Ectodermal cell (in vitro differentiated cells): ENCODE measurements around the gene SLC16A12.

Experiments used
- H3K27ac ChIP-seq: 2 replicates; pipeline ENCODE4 v1.7.0; 2013; ENCODE audit warnings: mild to moderate bottlenecking, low read depth, low read length; ENCODE audit not compliant: insufficient read depth, poor library complexity, severe bottlenecking
- H3K27me3 ChIP-seq: 2 replicates; pipeline ENCODE4 v1.7.0; 2013; ENCODE audit warnings: mild to moderate bottlenecking, low read length; ENCODE audit not compliant: insufficient read depth, control insufficient read depth, poor library complexity, severe bottlenecking
- H3K36me3 ChIP-seq: one replicate; pipeline ENCODE4 v1.7.0; 2013; ENCODE audit warnings: low read length; ENCODE audit not compliant: control insufficient read depth, insufficient read depth
- H3K4me1 ChIP-seq: one replicate; pipeline ENCODE4 v1.7.0; 2013; ENCODE audit warnings: low read length; ENCODE audit not compliant: control insufficient read depth, insufficient read depth
- H3K4me3 ChIP-seq: 2 replicates; pipeline ENCODE4 v1.7.0; 2013; ENCODE audit warnings: low read depth, low read length, control low read depth; ENCODE audit not compliant: insufficient read depth
- H3K9me3 ChIP-seq: 2 replicates; pipeline ENCODE4 v1.7.0; 2013; ENCODE audit warnings: mild to moderate bottlenecking, low read length, moderate library complexity; ENCODE audit not compliant: control insufficient read depth
- WGBS, 2 experiments: methylation state at CpG; one replicate each; pipeline ENCODE4 v1.1.7; 2013; ENCODE audit warnings: missing lambda C conversion rate in 2 of 2; 5-methylcytosine and 5-hydroxymethylcytosine counted together

SLC16A12 gene

DNA sequence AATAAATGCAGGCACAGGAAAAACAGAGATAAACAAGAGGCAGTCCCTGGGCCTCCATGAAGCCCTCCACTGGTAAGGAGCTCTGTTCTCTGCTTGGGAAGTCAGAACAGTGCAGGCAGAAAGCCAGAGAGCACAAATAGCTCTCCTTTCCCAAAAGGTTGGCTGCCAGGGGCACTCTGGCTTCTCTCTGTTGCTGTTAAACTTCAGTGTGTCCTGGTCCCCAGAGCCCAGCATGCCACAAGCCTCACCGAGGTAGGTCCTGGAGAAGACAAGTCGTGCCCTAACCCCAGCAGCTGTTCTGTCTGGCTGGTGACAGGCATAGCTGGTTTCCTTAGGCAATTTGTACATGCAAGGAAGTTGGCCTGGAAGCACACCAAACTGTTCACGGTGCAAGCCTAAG, 17.3 kb downstream of the SLC16A12 start:
- no peaks in the 10 kb centered on the region for H3K9me3 ChIP-seq
- 90 to 91% methylated on average over 3 of the region's 3 CpGs for WGBS, 2 experiments
- H3K4me3 ChIP-seq = no peak overlapping the region
- no peaks in the 10 kb centered on the region for H3K36me3 ChIP-seq
- no peaks in the 10 kb centered on the region for H3K4me1 ChIP-seq
- no peaks in the 10 kb centered on the region for H3K27me3 ChIP-seq
- no peak overlapping the region for H3K27ac ChIP-seq

DNA sequence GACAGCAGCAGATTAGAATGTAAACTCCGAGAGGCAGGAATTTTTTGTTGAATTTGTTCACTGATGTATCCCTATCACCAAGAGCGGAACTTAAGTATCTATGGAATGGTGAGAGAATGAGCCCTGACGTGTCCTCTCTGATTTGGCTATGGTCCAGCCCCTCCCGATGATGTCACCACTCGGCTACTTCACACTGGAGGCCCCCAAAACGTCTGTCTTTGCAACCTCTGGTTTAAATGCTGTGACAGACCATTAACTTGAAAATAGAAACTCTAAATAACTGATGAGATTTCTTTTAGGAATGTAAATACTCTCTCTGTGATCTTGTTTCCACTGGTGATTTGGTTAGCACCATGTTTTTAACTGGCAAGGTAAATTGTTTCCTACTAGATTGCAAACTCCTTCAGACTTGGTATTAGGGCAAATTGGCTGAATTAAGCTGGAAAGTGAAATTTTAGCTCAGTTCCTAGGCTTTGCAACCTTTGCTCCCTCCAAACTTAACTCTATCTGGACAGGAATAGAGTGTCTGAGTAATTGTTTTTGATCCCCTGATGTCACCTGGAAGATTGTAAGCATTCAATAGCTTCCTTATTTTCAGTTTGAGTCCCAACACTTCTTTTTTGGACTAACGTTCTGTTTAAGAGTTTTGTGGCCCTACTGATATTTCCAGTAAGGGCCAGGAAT, 19.1 kb downstream of the SLC16A12 start:
- Histone ChIP-seq H3K9me3 (no peaks in the 10 kb centered on the region), H3K36me3 (no peaks in the 10 kb centered on the region), H3K27me3 (no peaks in the 10 kb centered on the region), H3K4me3 (no peak overlapping the region), H3K4me1 (no peaks in the 10 kb centered on the region), H3K27ac (no peak overlapping the region)
- WGBS, 2 experiments = 75 to 78% methylated on average over 7 of the region's 7 CpGs

DNA sequence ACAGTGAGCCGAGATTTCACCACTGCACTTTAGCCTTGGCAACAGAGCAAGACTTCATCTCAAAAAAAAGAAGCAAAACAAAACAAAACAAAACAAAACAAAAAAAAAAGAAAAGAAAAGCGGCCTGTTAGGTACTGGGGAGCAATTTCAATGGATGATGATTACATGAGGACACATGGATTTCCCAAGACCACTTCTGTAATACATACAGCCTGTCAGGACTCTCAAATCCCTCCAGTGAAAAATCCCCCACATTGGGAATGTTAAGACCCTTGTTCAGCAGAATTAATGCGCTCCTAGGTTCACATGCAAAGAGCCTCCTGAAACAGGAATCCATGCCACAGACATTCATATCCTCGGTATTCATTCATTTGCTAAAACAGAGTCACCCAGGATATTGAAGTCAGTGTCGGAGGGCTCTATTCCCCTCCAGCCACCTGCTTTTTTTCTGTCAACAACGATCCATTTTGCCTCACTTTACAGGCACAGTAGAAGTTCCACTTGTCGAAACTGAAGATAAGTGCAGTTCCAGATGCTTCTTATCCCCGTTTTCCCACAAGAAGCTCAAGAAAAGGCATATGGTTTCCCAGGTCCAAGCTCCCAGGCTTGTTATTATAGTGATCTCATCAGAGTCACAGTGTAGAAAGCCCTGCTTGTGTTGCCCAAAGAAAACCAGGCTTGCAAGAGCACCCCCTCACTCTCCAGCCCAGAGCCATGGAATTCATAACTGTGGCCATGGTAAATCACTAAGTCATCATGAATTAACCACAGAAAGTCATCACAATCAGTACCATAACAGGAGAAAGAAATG, 20.2 kb downstream of the SLC16A12 start:
- no peaks in the 10 kb centered on the region for H3K4me1 ChIP-seq

DNA sequence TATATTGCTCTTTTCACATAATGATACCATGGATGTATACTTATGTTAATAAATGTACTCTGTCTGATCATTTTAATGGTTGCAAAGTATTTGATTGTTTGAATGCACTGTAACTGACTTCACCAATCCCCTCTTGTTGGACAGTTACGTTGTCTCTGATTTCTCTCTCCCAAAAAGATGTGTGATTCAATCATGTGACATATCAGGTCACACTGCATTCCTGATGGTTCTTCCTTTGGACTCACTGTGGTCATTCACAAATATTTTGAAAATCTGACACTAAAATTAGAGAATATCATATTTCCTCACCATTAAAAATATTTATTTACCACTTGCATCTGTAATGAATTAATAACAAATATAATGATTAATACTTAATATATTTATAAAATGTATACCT, 22.2 kb downstream of the SLC16A12 start:
- no peaks in the 10 kb centered on the region for H3K36me3 ChIP-seq
- no peak overlapping the region for H3K27ac ChIP-seq
- H3K4me3 ChIP-seq = no peak overlapping the region
- no peaks in the 10 kb centered on the region for H3K9me3 ChIP-seq
- H3K27me3 ChIP-seq = no peaks in the 10 kb centered on the region
- H3K4me1 ChIP-seq = no peaks in the 10 kb centered on the region
- WGBS, 2 experiments = 91 to 97% methylated on average over 1 of the region's 1 CpG

More for the DNA sequence above, 20.2 kb downstream of the SLC16A12 start:
- Histone ChIP-seq H3K4me3 (no peak overlapping the region), H3K9me3 (no peaks in the 10 kb centered on the region), H3K36me3 (no peaks in the 10 kb centered on the region), H3K27me3 (no peaks in the 10 kb centered on the region), H3K27ac (no peak overlapping the region)
- 71 to 80% methylated on average over 7 of the region's 8 CpGs for WGBS, 2 experiments

DNA sequence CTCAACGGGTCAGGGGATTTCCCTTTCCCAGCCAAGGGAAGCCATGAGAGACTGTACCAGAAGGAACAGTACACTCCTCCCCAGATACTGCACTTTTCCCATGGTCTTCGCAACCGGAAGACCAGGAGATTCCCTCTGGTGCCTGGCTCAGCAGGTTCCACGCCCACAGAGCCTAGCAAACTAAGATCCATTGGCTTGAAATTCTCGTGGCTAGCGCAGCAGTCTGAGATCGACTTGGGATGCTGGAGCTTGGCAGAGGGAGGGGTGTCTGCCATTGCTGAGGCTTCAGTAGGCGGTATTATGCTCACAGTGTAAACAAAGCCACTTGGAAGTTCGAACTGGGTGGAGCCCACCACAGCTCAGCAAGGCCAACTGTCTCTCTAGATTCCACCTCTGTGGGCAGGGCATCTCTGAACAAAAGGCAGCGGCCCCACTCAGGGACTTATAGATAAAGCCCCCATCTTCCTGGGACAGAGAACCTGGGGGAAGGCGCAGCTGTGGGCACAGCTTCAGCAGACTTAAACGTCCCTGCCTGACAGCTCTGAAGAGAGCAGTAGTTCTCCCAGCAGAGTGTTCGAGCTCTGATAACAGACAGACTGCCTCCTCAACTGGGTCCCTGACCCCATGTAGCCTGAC, 29.6 kb downstream of the SLC16A12 start:
- H3K4me1 ChIP-seq = no peaks in the 10 kb centered on the region
- H3K27ac ChIP-seq = no peak overlapping the region
- no peaks in the 10 kb centered on the region for H3K36me3 ChIP-seq
- H3K4me3 ChIP-seq = no peak overlapping the region
- H3K9me3 ChIP-seq = no peaks in the 10 kb centered on the region
- WGBS, 2 experiments = 93% methylated on average over 13 of the region's 13 CpGs
- no peaks in the 10 kb centered on the region for H3K27me3 ChIP-seq

DNA sequence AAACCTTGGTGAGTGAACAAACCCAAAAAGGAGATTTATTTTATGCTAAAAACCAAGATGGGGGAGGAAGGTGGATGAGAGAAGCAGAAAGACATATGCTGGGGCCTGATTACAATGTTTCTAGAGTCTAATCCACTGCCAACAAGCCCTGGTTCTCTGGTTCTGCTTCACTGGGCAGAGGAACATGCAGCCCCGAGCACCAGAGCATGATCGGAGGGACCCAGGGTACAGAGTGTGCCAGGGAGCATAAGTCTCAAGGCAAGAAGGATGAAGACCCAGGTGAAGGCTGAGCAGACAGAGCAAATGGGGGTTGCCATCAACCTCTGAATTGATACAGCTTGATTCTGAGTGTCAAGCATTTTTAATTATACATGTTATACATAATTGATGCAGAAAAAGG, 30.7 kb downstream of the SLC16A12 start:
- Histone ChIP-seq H3K4me3 (no peak overlapping the region), H3K27me3 (no peaks in the 10 kb centered on the region), H3K27ac (no peak overlapping the region), H3K9me3 (no peaks in the 10 kb centered on the region), H3K36me3 (no peaks in the 10 kb centered on the region), H3K4me1 (no peaks in the 10 kb centered on the region)
- WGBS, 2 experiments = 97 to 98% methylated on average over 2 of the region's 2 CpGs

DNA sequence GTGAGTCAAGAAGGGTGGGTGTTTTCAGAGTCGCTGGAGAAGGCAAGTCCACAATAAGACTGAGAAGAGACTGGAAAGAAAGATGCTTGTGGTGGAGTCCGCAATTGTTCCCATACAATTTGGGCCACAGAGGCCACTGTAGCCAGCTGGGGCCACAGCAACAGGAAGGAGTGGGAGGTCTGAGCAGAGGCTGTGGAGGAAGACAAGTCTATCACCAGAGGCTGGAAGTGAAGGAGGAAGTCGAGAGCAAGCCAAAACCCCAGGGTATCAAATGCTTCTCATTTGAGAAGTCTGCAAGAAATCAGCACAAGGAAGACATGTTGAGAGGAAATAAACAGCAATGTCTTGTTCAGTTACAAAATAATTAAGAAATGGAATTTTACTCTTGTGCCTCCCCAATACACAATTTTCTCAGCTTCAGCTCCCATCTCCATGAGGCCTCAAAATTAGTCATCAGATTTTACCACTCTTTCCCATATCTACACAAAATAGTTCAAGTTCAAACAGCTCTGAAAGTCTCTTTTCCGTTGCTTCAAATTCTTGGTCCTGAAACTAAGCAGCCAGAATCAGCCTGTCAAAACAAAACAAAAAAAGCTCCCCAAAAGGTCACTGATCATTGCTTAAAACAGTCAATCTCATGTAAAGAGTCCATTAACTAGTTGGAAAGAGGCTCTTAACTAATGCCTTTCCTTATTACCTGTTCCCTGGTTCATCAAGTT, 31.6 kb downstream of the SLC16A12 start:
- Histone ChIP-seq H3K27me3 (no peaks in the 10 kb centered on the region), H3K4me3 (no peak overlapping the region), H3K4me1 (no peaks in the 10 kb centered on the region), H3K36me3 (no peaks in the 10 kb centered on the region), H3K9me3 (no peaks in the 10 kb centered on the region), H3K27ac (no peak overlapping the region)
- 93 to 94% methylated on average over 4 of the region's 4 CpGs for WGBS, 2 experiments

DNA sequence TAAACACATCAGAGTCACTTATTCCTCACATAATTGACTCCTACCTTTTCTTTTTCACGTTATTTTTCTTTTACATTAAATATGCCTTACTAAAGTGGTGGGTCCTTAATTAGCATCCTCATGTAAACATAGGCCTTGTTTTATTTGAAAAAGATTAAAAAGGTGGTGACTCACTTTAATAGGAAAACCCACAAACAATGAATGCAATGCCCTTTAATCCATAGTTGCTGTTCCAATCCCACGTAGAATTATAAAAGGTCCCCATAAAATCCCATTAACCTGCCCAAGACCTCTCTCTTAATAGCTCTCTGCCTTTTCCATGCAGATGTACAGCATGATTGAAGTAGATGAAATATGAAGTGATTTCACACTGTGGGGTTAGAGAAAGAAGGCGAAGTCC, 32.2 kb downstream of the SLC16A12 start:
- no peaks in the 10 kb centered on the region for H3K36me3 ChIP-seq
- 96 to 99% methylated on average over 2 to 3 of the region's 3 CpGs for WGBS, 2 experiments
- no peak overlapping the region for H3K27ac ChIP-seq
- H3K9me3 ChIP-seq = no peaks in the 10 kb centered on the region
- no peak overlapping the region for H3K4me3 ChIP-seq
- no peaks in the 10 kb centered on the region for H3K4me1 ChIP-seq
- no peaks in the 10 kb centered on the region for H3K27me3 ChIP-seq

DNA sequence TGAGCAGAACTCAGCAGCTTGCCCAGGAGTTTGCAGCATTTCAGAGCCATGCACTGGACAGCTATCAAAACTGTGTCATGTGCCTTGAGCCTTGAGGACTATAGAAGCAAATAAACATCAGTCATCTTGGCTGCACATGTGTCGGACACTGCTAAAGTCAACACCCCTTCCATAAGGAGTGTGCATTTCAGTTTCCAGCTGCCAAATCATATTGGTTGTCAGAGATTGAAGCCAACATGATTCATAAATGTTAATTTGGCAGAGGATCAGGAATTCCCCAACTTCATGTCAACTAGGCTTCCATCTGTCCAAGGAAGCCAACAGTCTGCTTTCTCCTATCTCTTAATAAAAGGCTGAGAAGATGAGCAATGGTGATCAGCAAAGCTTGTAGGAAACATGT, 32.8 kb downstream of the SLC16A12 start:
- H3K9me3 ChIP-seq = no peaks in the 10 kb centered on the region

DNA sequence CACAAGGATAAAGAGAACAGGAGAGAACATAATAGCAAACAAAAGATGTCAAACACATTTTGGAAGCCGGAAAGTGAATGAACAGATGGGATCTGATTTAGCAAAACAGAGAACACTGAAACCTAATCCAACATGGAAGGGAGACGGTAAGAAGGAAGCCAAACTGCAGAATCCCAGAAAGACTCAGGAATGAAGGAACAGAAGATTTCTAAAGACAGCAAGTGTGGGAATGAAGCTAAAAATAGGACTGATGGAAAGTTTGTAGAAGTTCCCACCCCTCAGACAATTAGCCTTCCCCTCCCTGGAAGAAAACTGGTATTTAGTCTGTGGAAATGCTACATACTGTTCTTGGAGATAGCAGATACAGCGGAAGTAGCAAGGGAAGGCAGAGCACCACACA, 40.8 kb downstream of the SLC16A12 start:
- Histone ChIP-seq H3K9me3 (no peaks in the 10 kb centered on the region), H3K36me3 (no peaks in the 10 kb centered on the region), H3K4me1 (no peaks in the 10 kb centered on the region), H3K27me3 (no peaks in the 10 kb centered on the region), H3K27ac (no peak overlapping the region), H3K4me3 (no peak overlapping the region)
- WGBS, 2 experiments = 92 to 97% methylated on average over 2 to 3 of the region's 3 CpGs

More for the DNA sequence above, 32.8 kb downstream of the SLC16A12 start:
- H3K27me3 ChIP-seq = no peaks in the 10 kb centered on the region
- H3K36me3 ChIP-seq = no peaks in the 10 kb centered on the region
- no peaks in the 10 kb centered on the region for H3K4me1 ChIP-seq
- H3K27ac ChIP-seq = no peak overlapping the region
- H3K4me3 ChIP-seq = no peak overlapping the region
- 93 to 100% methylated on average over 1 of the region's 1 CpG for WGBS, 2 experiments
